ENCODE data around the gene HNMT. TPM values are rescaled to one million over a fixed set of nuclear protein-coding genes. Genes with fewer than 3 reads are reported as not detected.
A peak's percentile ranks its signal among the peaks of the same experiment; 100 is the strongest.
"Not testable (repeated sequence)": the region's sequence is repeated elsewhere in the genome, so short reads cannot be mapped to it uniquely, and the experiment has no call there.

The HNMT gene
- polyA plus RNA-seq, 4 donors, result 60.8 to 72.6 (median 64.1) TPM

DNA sequence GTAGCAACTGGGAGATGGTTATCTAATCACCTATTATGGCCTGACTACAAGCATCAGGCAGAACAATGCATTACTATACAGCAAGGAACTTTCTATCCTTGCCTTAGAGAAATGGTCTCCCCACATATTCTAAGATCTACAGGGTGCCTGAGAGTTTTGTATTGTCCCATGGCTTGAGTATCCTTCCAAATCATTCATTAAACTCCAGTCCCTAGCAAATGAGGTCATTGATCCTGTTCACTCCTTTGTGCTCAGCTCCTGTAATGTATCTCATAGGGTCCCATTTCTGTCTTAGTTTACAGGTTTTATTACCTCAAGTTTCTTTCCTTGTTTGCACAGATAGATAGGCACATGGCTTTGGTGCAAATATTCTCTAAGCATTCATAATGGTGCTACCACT, 9.0 kb downstream of the HNMT start:
- DNase-seq (ENCODE audit: low read depth in 4 of 4, low spot score in 3 of 4), result no peak

DNA sequence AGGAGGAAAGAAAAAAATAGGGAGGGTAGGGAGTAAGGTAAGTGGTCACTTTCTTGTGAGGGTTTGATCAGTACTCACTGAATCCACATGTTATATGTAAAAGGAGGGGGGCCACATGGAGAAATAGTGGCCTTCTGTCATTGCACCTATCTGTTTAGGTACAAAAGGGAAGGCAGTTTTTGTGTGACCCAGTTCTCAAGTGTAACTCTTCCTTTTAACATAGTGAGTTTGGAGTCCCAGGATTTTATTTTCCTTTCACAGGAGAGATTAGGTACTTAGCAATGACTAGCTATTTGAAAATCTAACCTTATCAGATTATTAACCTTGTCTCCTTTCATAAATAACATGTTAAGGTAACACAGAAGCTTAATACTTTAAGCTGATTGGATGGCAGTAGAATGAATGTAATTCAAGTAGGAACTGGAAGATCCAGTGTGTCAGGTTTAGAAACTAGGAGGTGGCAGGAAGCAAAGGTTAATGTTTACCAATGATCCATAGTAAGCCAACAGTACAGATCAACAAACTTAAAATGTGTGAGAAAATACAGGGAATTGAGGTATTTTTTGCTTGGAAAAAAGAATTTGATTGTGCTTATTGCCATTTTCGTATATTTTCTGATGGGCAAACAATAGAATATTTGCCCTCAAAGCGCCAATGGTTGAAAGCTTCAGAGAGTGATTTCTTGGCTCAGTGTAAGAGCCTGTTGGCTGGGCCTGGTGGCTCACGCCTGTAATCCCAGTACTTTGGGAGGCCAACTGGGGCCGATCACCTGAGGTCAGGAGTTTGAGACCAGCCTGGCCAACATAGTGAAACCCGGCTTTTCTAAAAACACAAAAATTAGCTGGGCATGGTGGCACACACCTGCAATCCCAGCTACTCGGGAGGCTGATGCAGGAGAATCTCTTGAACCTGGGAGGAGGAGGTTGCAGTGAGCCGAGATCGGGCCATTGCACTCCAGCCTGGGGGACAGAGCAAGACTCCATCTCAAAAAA, 11.3 kb downstream of the HNMT start:
- DNase-seq (ENCODE audit: low read depth in 4 of 4, low spot score in 3 of 4), result peak in 1 of 4 donors; percentile 45

DNA sequence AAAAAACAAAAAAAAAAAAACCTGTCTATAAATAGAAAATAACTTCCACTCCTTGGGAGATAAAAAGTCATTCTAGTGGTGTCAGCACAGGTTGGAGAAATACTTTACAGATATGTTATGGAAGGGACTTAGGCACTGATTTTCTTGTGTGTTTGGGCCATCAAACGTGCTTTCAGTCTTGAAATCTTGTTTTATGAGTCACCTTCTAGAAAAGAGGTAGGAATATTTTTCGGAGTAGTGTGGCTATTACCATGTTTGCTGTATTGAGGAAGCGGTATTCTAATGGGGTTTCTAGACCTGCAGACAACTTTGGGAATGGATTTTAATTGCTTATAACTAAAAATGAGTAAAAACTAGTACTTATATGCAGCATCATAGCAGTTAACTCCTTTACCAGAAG, 12.0 kb downstream of the HNMT start:
- DNase-seq (ENCODE audit: low read depth in 4 of 4, low spot score in 3 of 4), result no peak

DNA sequence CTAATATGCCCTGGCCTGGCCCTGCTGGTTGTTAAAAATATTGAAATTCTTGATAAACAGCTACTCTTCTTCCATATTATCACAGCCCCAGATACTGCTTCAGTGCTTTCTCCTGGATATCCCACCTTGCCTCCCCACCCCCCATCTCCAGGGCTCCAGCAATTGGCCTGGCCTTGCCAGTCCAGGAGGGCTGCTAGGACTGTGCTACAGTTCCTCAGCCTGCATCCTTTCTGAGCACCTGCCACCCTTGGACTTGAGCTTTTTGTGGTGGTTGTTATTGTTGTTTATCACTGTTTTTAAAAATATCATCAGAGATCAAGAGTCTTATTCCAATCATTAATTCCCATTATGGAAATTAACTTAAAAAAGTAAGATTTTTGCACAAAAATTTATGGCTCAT, 13.5 kb downstream of the HNMT start:
- DNase-seq (ENCODE audit: low read depth in 4 of 4, low spot score in 3 of 4), result no peak

DNA sequence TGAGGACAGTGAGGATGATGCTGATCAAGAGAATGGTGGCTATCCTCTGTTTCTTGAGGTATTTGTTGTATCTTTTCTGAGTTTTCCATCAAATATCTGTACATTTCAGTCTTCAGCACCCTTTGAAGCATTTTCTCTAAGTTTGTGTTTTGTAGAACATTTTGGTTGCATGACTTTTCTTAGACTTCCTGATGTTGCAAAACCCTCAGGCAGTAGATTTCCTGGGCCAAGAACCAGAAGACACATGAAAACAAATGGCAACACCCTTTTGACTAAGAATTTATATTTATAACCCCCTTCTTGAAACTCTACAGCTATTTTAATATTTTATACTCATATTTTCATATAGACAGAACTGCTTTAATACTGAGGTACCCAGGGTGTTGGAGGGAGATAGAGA, 16.2 kb downstream of the HNMT start:
- DNase-seq (ENCODE audit: low read depth in 4 of 4, low spot score in 3 of 4), result no peak

DNA sequence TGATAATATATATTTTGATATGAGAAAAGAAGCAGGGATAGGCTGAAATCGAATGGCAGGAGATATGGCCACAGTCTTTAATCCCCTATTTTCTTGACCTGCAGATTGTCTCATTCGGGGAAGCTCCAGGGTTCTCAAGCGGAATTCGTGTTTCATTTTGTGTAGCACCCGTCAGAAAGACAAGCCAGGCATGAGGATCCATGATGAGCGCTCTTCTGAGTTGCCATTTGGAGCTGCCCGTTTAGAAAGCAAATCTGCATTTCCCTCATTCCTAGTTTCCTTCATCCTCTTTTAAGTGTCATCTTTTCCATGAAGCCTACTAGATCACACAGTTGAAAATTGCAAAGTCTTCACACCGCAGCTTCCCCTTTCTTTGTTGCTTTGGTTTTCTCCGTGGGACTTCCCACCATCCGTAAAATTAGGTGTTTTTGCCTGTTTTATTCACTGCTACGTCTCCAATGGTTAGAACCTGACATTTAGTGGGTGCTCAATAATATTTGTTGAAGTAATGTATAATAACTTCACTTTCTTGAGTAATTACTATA, 16.9 kb downstream of the HNMT start:
- DNase-seq (ENCODE audit: low read depth in 4 of 4, low spot score in 3 of 4), result no peak

DNA sequence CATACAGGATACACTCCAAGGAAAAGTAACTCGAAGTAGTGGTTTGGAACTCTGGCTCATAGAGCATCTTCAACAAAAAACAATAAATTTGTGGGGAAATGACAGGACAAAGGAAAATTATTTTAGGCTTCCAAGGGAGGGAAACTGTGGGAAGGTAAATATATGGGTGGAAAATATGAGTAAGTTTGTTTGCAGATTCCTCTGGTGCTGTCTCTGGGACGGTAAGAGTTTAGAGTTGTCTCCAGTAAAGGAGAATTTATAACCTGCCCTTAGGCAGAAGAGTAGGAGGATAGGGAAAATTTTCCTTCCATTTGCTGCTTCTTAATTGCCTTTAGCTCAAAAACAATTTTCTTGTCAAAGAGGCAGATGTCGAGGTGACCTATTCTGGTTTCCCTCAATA, 19.3 kb downstream of the HNMT start:
- no peak for DNase-seq (ENCODE audit: low read depth in 4 of 4, low spot score in 3 of 4)

DNA sequence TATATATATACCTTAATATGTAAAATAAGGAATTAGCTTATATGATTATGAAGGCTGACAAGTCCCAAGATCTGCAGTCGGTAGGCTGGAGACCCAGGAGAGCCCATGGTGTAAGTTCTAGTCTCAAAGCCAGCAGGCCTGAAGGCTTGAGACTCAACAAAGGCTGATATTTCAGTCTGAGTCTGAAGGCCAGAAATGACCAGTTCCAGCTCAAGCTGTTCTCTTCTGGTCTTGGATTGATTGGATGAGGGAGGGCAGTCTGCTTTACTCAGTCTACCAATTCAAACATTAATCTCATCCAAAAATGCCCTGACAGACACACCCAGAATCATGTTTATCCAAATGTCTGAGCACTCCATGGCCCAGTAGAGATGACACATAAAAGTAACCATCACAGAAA, 22.0 kb downstream of the HNMT start:
- DNase-seq (ENCODE audit: low read depth in 4 of 4, low spot score in 3 of 4), result no peak

DNA sequence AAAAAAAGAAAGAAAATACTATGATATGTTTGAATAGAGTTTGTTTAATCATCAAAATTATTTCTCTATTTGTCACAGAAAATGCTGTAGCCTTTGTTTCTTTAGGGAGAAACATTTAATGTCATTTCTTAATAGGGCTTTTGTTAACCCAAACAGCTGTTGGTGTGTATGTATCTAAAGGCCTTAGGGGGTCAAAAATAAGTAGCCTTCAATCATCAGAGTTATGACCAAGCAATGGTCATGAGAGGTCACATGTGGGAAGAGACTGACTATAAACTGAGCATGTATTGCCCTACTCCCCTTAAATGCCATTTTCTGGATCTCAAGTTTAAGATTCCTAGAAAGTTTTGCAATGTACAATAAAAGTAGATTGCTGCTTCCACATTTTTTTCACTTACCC, 22.7 kb downstream of the HNMT start:
- no peak for DNase-seq (ENCODE audit: low read depth in 4 of 4, low spot score in 3 of 4)

DNA sequence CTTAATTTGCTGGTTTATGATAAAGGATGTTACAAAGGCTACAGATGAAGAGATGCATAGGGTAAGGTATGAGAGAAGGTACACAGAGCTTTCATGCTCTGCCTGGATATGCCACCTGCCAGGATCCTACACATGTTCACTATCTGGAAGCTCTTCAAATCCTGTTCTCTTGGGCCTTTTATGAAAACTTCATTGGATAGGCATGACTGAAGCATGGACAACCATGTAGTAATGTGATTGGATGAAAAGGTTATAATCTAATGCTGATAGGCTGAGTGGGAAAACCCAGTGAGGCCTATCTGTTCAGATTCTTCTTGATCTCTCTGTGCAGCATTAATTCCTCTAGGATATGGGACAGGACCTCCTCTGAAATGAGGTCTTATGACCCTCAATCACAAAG, 26.8 kb downstream of the HNMT start:
- DNase-seq (ENCODE audit: low read depth in 4 of 4, low spot score in 3 of 4), result no peak

DNA sequence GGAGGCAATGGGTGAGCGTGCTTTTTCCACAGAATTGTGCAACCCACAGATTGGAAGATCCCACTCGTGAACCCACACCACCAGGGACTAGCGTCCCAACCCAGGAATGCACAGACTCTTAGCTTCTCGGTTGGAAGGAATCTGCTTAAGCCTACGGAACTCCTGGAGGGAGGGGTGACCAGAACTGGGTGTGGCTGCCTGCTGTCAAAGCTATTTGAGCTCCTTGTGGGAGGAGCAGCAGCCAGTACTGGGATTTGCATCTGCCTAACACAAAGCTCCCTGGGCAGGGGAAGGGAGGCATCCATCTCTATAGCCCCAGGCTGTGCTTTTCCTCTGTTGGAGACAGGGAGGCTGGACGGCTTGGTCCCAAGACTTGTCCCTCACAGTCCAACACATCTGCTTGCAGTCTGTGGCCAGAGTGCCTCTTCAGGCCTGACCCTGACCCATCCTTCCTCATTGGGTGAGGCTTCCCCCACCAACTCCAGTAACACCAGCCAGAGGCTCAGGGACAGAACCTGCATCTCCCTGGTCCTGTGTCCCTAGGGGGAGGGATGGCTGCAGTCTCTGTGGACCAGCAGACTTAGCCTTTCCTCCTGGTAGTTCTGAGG, 27.9 kb downstream of the HNMT start:
- no peak for DNase-seq (ENCODE audit: low read depth in 4 of 4, low spot score in 3 of 4)

DNA sequence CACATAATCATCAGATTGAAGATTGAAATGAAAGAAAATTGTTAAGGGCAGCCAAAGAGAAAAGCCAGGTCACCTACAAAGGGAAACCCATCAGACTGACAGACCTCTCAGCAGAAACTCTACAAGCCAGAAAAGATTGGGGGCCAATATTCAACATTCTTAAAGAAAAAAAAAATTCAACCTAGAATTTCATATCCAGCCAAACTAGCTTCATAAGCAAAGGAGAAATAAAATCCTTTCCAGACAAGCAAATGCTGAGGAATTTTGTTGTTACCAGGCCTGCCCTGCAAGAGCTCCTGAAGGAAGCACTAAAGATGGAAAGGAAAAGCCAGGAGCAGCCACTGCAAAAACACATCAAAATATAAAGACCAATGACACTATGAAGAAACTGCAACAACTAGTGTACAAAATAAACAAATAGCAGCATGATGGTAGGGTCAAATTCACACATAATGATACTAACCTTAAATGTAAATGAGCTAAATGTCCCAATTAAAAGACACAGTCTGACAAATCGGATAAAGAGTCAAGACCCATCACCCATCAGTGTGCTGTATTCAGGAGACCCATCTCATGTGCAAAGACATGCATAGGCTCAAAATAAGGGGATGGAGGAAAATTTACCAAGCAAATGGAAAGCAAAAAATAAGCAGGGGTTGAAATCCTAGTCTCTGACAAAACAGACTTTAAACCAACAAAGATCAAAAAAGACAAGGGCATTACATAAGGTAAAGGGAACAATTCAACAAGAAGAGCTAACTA, 29.6 kb downstream of the HNMT start:
- DNase-seq (ENCODE audit: low read depth in 4 of 4, low spot score in 3 of 4), result not testable (repeated sequence)

DNA sequence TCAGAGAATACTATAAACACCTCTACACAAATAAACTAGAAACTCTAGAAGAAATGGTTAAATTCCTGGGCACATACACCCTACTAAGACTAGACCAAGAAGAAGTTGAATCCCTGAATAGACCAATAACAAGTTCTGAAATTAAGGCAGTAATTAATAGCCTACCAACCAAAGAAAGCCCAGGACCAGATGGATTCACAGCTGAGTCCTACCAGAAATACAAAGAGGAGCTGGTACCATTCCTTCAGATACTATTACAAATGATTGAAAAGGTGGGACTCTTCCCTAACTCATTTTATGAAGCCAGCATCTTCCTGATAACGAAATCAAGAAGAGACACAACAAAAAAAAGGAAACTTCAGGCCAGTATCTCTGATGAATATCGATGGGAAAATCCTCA, 31.1 kb downstream of the HNMT start:
- DNase-seq (ENCODE audit: low read depth in 4 of 4, low spot score in 3 of 4), result not testable (repeated sequence)

DNA sequence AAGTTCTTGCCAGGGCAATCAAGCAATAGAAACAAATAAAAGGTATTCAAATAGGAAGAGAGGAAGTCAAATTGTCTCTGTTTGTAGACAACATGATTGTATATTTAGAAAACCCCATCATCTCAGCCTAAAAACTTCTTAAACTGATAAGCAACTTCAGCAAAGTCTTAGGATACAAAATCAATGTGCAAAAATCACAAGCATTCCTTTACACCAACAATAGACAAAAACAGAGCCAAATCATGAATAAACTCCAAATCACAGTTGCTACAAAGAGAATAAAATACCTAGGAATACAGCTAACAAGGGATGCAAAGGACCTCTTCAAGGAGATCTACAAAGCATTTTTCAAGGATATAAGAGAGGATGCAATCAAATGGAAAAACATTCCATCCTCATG, 31.9 kb downstream of the HNMT start:
- DNase-seq (ENCODE audit: low read depth in 4 of 4, low spot score in 3 of 4), result not testable (repeated sequence)

DNA sequence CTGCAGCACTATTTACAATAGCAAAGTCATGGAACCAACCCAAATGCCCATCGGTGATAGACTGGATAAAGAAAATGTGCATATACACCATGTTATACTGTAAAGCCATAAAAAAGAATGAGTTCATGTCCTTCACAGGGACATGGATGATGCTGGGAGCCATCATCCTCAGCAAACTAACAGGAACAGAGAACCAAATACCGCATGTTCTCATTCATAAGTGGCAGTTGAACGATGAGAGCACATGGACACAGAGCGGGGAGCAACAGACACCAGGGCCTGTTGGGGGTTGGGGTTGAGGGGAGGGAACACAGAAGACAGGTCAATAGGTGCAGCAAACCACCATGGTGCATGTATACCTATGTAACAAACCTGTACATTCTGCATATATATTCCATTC, 33.5 kb downstream of the HNMT start:
- DNase-seq (ENCODE audit: low read depth in 4 of 4, low spot score in 3 of 4), result no peak

DNA sequence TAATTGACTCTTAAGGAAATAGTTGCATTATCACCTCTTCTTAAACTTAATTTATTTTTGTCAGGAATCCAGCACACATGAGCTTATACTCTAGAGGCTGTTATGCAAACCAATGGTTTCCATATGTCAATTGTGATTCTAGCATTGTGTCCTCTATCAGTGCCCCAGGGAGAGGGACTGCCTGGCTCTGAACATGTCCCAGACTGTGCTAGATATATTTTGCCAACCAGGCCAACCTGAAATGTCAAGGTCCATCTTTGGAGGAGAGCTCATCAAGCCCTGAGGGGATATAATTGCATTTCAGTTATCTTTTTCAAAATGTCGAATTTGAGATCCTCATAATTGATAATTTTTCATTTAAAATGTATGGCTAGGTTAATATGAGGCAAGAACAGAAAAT, 34.2 kb downstream of the HNMT start:
- DNase-seq (ENCODE audit: low read depth in 4 of 4, low spot score in 3 of 4), result no peak

DNA sequence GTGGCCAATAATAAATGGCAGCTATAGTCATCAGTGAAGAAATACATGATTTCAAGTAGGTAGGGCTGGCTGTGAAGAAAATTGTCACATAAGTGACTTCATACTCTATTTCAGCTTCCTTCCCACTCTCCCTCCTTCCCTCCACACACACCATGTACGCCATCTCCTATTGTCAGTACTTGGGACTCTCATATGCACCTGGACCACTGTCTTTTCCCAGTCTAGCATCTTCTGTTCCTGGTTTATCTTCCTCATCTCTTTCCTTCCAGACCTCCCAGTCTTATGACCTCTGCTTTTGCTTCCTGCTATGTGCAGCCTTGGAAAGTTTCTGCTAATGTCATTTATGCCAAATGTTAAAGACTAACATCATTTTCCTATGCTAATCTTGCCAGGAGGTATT, 35.0 kb downstream of the HNMT start:
- no peak for DNase-seq (ENCODE audit: low read depth in 4 of 4, low spot score in 3 of 4)

DNA sequence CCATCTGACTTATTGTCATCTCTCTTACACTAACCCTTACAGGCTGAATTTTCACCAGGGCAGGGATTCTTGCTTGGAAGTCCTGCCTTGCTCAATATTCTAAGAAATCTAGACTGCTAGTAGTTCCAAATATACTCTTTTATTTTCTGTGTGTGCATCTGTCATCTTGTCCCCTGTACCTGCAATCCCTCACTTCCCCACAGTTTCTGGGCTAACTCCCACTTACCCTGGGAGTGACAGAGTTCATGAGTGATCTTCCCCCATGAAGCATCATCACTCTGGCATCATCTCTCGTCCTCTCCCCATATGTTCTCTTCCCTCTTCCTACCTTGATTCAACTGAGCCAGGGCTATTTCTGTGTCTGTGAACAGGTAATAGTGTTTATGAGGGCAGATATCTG, 35.7 kb downstream of the HNMT start:
- DNase-seq (ENCODE audit: low read depth in 4 of 4, low spot score in 3 of 4), result no peak

DNA sequence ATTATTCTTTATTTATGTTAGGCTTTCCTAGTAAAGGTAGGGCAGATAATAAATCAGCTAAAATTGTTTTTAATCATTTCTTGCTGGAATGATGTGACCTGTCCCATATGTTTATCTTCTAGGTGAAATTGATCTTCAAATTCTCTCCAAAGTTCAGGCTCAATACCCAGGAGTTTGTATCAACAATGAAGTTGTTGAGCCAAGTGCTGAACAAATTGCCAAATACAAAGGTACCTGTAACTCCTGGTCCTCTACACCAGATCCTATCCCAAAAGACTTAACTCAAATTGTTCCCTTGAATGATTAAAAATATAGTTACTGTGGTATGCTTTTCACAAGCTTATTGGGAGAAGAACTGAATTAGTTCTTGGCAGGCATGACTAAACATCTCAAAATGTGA, 36.5 kb downstream of the HNMT start:
- DNase-seq (ENCODE audit: low read depth in 4 of 4, low spot score in 3 of 4), result no peak

DNA sequence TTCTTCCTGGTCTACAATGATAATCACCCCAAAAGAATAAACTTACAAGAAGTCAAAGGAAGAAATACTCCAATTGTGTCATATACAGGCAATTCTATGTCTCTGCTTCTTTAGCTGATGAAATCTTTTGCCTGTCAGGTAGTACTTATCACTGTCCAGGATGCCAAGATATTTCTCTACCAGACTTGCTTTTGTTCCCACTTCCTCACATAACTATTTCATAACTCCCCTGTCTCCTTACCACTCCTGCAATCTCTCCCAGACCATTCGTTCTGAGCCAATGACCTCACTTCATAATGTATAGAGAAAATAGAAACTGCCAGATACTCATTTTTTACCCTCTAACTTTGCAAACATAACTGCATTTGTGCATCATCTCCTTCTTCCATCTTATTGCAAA, 39.1 kb downstream of the HNMT start:
- no peak for DNase-seq (ENCODE audit: low read depth in 4 of 4, low spot score in 3 of 4)

DNA sequence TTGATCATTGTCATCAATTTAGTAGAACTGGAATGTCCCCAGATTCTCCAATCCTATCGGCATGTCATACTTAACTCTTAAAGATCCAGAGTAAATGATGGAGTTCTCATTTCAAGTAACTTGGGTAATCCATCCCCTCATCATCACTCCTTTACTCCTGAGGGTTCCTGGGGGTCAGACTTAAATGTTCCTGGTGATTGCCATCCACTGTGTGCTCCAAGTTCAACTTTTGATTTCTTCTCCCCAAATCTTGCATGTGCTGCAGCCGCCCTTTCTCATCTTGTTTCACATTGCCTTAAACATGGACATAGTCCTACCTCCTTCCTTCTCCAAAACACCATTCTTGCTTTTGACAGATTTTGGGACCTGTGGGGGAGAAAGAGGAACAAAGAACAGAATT, 43.2 kb downstream of the HNMT start:
- DNase-seq (ENCODE audit: low read depth in 4 of 4, low spot score in 3 of 4), result no peak
